Activated naive CD4-positive, alpha-beta T cell treated with anti-CD3 and anti-CD28 coated beads, Interleukin-2, amount 10 ng/mL, durations not matched to agents 7 days and 5 days (primary cell): Measurements from ENCODE around the gene ABI3BP.

Source experiments
- CTCF ChIA-PET: fragments of 350-600 bp; sonication (Branson Sonifier 250); formaldehyde crosslinking; loops from one replicate; lab custom pipeline; 2021; ENCODE audit warnings: antibody characterized with exemption; lab: Charles Lee
- DNase-seq: peaks from one replicate; pipeline ENCODE4 v3.0.0-alpha.2; 2020
- H3K27ac Mint-ChIP-seq: one replicate; pipeline ENCODE4 v1.8.0; 2021; ENCODE audit warnings: mild to moderate bottlenecking, moderate library complexity, mixed read lengths
- H3K27me3 Mint-ChIP-seq: one replicate; pipeline ENCODE4 v1.8.0; 2021; ENCODE audit warnings: mild to moderate bottlenecking, mixed read lengths
- H3K36me3 Mint-ChIP-seq: one replicate; pipeline ENCODE4 v1.8.0; 2021; ENCODE audit warnings: mixed read lengths
- H3K4me1 Mint-ChIP-seq: one replicate; pipeline ENCODE4 v1.8.0; 2021; ENCODE audit warnings: mixed read lengths
- H3K4me3 Mint-ChIP-seq: one replicate; pipeline ENCODE4 v1.8.0; 2021; ENCODE audit warnings: mild to moderate bottlenecking, moderate library complexity, mixed read lengths
- H3K9me3 Mint-ChIP-seq: one replicate; pipeline ENCODE4 v1.8.0; 2021; ENCODE audit warnings: mixed read lengths

ABI3BP gene

DNA sequence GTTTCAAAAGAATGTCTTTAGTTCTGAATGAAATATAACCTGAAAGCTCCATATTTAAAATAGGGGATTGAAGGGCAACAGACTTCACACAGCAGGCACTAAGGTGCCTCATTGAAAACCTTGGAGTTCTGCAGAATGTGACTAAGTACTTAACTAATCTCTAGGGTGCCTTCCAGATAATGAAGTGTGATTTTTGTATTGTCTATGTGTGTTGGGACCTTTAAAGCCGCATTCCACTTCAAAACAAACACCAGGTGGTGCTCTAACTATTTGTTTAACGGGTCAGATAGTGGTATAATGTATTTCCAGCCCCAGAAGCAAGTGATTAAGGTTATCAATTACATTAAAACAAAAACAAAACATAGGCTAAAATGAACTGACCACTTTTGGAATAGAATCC, 255.9 kb downstream of the ABI3BP start:
- no peak overlapping the region for H3K4me3 Mint-ChIP-seq
- CTCF ChIA-PET = interaction anchor here (0.6 to 1.7 kb wide), 6 partner anchors 12 to 275 kb away, joined by 3 to 7 read pairs (median 4); no protein-coding TSS in a partner anchor
- H3K4me1 Mint-ChIP-seq = peaks cover 2% of the 10 kb centered on the region
- DNase-seq = no peak
- peaks cover 46% of the 10 kb centered on the region for H3K36me3 Mint-ChIP-seq
- no peaks in the 10 kb centered on the region for H3K27me3 Mint-ChIP-seq
- no peaks in the 10 kb centered on the region for H3K9me3 Mint-ChIP-seq
- no peak overlapping the region for H3K27ac Mint-ChIP-seq

DNA sequence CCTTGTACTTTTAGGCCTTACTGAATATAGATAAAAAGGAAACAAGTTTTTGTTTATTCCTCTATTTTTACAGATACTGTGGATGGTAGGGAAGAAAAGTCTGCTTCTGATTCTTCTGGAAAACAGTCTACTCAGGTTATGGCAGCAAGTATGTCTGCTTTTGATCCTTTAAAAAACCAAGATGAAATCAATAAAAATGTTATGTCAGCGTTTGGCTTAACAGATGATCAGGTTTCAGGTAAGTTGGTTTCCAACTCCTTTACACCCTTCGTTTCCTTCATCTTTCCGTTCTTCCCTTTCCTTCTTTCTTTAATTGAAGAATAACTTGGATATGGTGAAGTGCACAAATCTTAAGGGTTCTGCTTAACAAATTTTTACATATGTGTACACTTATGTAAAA, 260.8 kb downstream of the ABI3BP start:
- DNase-seq = no peak
- CTCF ChIA-PET = no interaction called here
- Mint-ChIP-seq H3K36me3 (peaks cover 52% of the 10 kb centered on the region), H3K4me1 (peaks cover 5% of the 10 kb centered on the region), H3K27me3 (no peaks in the 10 kb centered on the region), H3K9me3 (no peaks in the 10 kb centered on the region), H3K4me3 (no peak overlapping the region), H3K27ac (no peak overlapping the region)

DNA sequence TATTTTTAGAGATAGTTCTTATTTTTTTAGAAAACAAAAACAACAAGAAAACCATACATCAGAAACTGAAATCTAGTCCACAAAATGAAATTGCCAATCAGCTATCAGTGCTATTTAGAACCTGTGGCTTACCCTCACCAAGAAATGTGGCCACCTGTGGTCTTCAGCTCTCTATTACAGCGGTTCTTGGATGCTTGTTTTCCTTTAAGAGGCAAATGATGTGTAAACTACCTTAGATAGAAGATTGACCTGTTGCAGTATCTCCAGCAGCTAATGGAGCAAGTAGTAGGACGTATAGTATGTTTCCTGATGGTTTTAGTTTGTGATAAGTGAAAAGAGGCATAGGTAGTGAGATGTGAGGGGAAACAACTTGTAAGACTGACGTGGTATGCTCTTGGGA, 262.7 kb downstream of the ABI3BP start:
- H3K4me3 Mint-ChIP-seq = no peak overlapping the region
- H3K27ac Mint-ChIP-seq = no peak overlapping the region
- CTCF ChIA-PET = interaction anchor here (1.6 kb wide), 1 partner anchor 10 kb away, joined by 6 read pairs; no protein-coding TSS in a partner anchor
- DNase-seq = no peak
- peaks cover 49% of the 10 kb centered on the region for H3K36me3 Mint-ChIP-seq
- H3K4me1 Mint-ChIP-seq = peaks cover 15% of the 10 kb centered on the region
- H3K9me3 Mint-ChIP-seq = no peaks in the 10 kb centered on the region
- H3K27me3 Mint-ChIP-seq = no peaks in the 10 kb centered on the region

DNA sequence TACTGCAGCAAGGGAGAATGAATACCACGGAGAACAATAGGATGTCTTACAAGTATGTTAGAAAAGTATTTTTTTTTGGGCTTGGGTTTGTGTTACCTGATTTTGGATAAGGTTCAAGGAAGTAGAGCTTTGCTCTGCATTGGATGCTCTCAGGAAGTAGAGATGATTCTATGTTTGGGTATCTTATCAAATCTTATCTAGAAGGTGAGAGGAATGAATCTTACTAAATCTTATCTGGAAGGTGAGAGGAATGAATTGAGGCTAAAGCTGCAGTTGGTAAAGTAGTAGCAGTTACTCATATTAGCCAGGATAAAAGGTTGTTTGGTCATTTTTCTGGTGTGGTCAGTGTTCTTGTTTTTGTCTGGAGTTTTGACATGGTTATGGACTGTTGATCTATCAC, 266.5 kb downstream of the ABI3BP start:
- no peaks in the 10 kb centered on the region for H3K9me3 Mint-ChIP-seq
- H3K27ac Mint-ChIP-seq = no peak overlapping the region
- no peaks in the 10 kb centered on the region for H3K27me3 Mint-ChIP-seq
- DNase-seq = no peak
- H3K4me1 Mint-ChIP-seq = peaks cover 13% of the 10 kb centered on the region
- no peak overlapping the region for H3K4me3 Mint-ChIP-seq
- peaks cover 44% of the 10 kb centered on the region for H3K36me3 Mint-ChIP-seq
- CTCF ChIA-PET = interaction anchor here (0.9 to 1.4 kb wide), 2 partner anchors 8 to 16 kb away, joined by 3 read pairs; no protein-coding TSS in a partner anchor

DNA sequence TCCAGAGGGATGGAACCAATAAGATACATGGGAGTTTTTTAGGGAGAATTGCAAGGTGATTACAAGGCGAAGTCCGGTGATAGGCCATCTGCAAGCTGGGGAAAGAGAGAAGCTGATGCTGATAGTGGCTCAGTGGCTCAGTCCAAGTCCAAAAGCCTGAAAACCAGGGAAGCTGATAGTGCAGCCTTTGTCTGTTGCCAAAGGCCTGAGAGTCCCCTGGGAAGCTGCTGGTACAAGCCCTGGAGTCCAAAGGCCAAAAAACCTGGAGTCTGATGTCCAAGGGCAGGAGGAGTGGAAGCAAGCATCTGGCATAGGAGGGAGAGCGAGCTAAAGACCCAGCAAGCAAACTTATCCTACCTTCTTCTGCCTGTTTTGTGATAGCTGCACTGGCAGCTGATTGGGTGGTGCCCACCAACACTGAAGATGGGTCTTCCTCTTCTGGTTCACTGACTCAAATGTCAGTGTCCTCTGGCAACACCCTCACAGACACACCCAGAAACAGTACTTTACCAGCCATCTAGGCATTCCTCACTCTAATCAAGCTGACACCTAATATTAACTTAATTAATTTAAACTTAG, 267.2 kb downstream of the ABI3BP start:
- Mint-ChIP-seq H3K36me3 (peaks cover 50% of the 10 kb centered on the region), H3K27me3 (no peaks in the 10 kb centered on the region), H3K27ac (no peak overlapping the region), H3K4me1 (peaks cover 13% of the 10 kb centered on the region), H3K4me3 (no peak overlapping the region), H3K9me3 (no peaks in the 10 kb centered on the region)
- CTCF ChIA-PET = interaction anchor here (0.9 to 1.4 kb wide), 4 partner anchors 9 to 90 kb away, joined by 3 to 5 read pairs (median 3); no protein-coding TSS in a partner anchor
- no peak for DNase-seq

DNA sequence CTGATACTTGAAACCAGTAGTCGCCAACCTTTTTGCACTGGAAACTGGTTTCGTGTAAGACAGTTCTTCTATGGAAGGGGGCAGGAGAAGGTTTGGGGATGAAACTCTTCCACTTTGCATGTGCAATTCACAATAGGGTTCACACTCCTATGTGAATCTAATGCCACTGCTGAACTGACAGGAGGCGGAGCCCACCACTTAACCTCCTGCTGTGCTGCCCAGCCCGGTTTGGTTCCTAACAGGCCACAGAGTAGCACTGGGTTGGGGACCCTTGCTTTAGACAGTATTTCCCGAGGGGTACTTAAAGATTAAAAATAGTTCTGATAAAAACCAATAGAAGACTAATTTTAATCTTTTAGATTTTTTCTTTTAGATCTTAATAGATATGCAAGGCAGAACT, 272.8 kb downstream of the ABI3BP start:
- peaks cover 49% of the 10 kb centered on the region for H3K36me3 Mint-ChIP-seq
- no peak for DNase-seq

DNA sequence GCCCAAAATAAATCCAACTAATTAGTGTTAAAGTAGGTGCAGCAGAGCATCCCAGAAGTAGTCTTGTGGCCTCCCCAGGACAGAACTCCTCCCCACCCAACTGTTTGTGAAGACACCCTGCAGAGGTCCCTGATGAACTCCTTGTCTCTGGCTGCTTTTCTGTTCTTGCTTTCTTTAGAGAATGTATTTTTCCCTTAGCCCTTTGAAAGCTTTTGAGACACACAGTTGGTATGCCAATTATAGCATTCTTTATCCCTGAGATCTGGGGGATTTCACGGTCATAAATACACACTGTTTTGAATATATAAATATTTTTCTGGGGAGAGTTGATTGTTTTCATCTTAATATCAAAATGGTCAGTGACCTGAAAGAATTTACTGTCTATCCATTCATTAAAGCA, 274.1 kb downstream of the ABI3BP start:
- Mint-ChIP-seq H3K4me1 (peaks cover 31% of the 10 kb centered on the region), H3K27ac (no peak overlapping the region), H3K36me3 (peaks cover 57% of the 10 kb centered on the region), H3K27me3 (no peaks in the 10 kb centered on the region), H3K9me3 (no peaks in the 10 kb centered on the region), H3K4me3 (no peak overlapping the region)
- CTCF ChIA-PET = interaction anchor here (1.2 kb wide), 1 partner anchor 9 kb away, joined by 5 read pairs; no protein-coding TSS in a partner anchor
- DNase-seq = no peak

More for the DNA sequence above, 272.8 kb downstream of the ABI3BP start:
- H3K27me3 Mint-ChIP-seq = no peaks in the 10 kb centered on the region
- H3K4me1 Mint-ChIP-seq = peaks cover 24% of the 10 kb centered on the region
- H3K4me3 Mint-ChIP-seq = no peak overlapping the region
- H3K27ac Mint-ChIP-seq = no peak overlapping the region
- CTCF ChIA-PET = no interaction called here
- no peaks in the 10 kb centered on the region for H3K9me3 Mint-ChIP-seq

DNA sequence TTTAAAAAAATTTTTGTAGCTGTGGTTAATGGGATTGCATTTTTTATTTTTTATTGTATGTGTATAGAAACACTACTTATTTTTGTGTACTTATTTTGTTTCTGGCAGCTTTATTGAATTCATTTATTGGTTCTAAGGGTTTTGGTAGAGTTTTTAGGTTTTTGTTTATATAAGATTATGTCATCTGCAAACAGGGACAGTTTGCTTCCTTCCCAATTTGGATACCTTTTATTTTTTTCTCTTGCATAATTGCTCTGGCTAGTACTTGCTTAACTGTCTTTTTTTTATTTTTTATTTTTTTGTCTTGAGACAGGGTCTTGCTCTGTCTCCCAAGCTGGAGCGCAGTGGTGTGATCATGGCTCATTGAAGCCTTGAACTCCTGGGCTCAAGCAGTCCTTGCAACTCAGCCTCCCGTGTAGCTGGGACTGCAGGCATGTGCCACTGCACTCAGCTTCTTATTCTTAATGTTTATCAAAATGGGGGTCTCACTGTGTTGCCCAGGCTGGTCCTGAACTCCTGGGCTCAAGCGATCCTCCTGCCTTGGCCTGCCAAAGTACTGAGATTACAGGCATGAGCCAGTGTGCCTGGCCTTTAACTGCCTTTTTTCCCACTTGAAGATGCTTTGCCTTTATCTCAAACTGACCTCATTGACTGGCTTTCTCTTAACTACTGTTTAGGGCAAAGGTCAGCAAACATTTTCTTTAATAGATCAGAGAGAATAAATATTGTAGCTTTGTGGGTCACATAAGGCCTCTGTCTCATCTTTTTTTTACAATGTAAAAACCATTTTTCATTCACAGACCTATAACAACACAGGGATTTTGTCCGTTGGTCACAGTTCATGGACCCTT, 275.4 kb downstream of the ABI3BP start:
- H3K36me3 Mint-ChIP-seq = peaks cover 63% of the 10 kb centered on the region
- no peak for DNase-seq
- no peak overlapping the region for H3K27ac Mint-ChIP-seq
- H3K4me3 Mint-ChIP-seq = no peak overlapping the region
- H3K4me1 Mint-ChIP-seq = peaks cover 37% of the 10 kb centered on the region
- CTCF ChIA-PET = interaction anchor here (0.9 kb wide), 1 partner anchor 255 kb away, joined by 5 read pairs; no protein-coding TSS in a partner anchor
- no peaks in the 10 kb centered on the region for H3K27me3 Mint-ChIP-seq
- H3K9me3 Mint-ChIP-seq = no peaks in the 10 kb centered on the region

DNA sequence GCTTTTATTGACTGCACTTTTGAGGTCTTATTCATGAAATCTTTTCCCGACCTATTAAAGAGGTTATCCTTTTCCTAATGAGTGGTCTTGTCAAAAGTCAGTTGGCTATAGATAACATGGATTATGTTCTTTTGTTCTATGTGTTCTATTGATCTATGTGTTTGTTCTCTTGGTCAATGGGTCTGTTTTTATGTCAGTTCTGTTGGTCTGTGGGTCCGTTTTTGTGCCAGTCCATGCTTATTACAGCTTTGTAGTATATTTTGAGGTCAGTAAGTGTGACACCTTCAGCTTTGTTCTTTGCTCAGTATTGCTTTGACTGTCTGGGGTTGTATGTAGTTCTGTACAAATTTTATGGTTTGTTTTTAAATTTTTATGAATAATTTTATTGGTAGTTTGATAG, 276.2 kb downstream of the ABI3BP start:
- CTCF ChIA-PET = interaction anchor here (0.9 kb wide), 1 partner anchor 254 kb away, joined by 5 read pairs; no protein-coding TSS in a partner anchor
- Mint-ChIP-seq H3K36me3 (peaks cover 63% of the 10 kb centered on the region), H3K4me1 (peaks cover 45% of the 10 kb centered on the region), H3K4me3 (no peak overlapping the region), H3K9me3 (no peaks in the 10 kb centered on the region), H3K27ac (no peak overlapping the region), H3K27me3 (no peaks in the 10 kb centered on the region)
- DNase-seq = no peak

DNA sequence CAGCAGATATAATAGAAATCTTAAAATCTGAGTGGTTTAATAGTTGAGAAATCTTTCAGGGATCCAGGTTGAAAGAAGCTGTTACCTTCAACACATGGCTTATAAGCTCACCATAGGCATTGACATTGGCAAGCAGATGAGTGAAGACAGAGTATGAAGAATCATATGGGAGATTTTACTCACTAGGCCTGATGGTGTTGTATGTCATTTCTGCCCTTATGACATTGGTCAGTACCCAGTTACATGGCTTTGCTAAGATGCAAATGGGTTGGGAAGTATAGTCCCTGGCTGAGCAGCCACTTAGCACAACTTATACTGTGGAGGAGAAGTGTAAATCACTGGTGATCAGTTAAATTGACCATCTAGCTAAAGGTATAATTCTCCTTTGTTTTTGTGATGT, 278.0 kb downstream of the ABI3BP start:
- no peaks in the 10 kb centered on the region for H3K27me3 Mint-ChIP-seq
- peaks cover 61% of the 10 kb centered on the region for H3K36me3 Mint-ChIP-seq
- peaks cover 60% of the 10 kb centered on the region for H3K4me1 Mint-ChIP-seq
- no peak for DNase-seq
- H3K27ac Mint-ChIP-seq = no peak overlapping the region
- H3K9me3 Mint-ChIP-seq = no peaks in the 10 kb centered on the region
- CTCF ChIA-PET = interaction anchor here (0.7 kb wide), 1 partner anchor 10 kb away, joined by 5 read pairs; no protein-coding TSS in a partner anchor
- H3K4me3 Mint-ChIP-seq = no peak overlapping the region

DNA sequence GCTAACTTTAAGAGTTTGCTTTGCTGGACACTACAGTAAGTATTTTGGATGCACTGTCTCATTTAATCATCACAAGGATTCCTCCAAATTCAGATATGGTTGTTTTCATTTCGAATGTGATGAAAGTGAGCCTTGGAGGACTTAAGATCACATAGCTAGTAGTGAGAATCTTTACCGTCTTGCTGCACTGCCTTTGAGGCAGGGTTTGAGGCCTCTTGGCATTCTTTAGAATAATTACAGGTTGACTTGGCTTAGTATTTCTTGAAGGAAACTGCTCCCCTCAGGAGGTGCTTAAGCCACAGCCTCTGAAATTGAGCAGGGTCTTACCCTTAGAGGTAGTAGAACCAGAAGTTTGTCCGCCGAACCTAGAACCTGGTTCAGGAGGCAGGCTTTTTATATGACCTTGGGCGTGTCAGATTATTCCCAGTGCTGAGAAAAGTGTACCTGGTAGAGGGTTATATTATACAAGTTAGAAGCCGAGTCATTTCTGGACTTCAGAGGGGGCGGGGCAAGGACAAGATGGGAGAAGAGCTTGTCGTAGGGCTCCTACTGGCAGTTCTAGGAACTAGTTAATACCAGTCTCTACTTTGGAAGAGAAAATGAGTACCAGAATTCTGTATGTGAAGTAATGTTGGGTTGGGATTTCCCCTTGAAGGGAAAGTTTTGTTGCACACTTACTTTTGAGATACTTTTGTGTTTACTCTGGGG, 282.8 kb downstream of the ABI3BP start:
- Mint-ChIP-seq H3K36me3 (peaks cover 43% of the 10 kb centered on the region), H3K27ac (peak overlapping the region; percentile 82), H3K9me3 (peaks cover 7% of the 10 kb centered on the region), H3K4me3 (peak overlapping the region; percentile 76), H3K4me1 (peaks cover 47% of the 10 kb centered on the region), H3K27me3 (peaks cover 7% of the 10 kb centered on the region)
- DNase-seq = peak; percentile 75
- CTCF ChIA-PET = interaction anchor here (0.6 to 2.5 kb wide), 19 partner anchors 9 to 893 kb away, joined by 3 to 7 read pairs (median 3); partner anchors contain the start of gene CMSS1

DNA sequence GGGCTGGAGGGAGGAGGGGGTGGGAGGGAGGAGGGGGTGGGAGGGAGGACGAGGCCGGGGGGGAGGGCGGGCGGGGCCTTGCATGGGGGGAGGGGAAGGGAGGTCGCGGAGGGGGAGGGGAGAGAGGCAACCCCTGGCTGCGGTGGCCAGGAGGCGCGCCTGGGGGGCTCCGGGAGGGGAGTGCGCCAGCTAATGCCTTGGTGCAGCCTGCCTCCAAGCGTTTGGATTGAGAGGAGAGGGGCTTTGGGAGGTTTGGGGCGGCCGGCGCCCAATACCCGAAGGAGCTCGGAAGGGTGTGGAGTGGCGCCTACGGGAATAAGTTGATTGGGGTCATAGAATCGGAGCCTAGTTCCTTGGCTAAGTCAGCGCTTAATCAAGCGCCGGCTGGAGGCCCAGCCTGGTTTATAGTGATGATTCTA, 283.4 kb downstream of the ABI3BP start:
- Mint-ChIP-seq H3K4me1 (peaks cover 42% of the 10 kb centered on the region), H3K36me3 (peaks cover 38% of the 10 kb centered on the region), H3K4me3 (peak overlapping the region; percentile 76), H3K27me3 (peaks cover 11% of the 10 kb centered on the region), H3K27ac (peak overlapping the region; percentile 82), H3K9me3 (peaks cover 7% of the 10 kb centered on the region)
- CTCF ChIA-PET = interaction anchor here (0.8 to 2.5 kb wide), 14 partner anchors 10 to 892 kb away, joined by 3 to 7 read pairs (median 3); partner anchors contain the start of gene CMSS1
- peak; percentile 61 for DNase-seq

DNA sequence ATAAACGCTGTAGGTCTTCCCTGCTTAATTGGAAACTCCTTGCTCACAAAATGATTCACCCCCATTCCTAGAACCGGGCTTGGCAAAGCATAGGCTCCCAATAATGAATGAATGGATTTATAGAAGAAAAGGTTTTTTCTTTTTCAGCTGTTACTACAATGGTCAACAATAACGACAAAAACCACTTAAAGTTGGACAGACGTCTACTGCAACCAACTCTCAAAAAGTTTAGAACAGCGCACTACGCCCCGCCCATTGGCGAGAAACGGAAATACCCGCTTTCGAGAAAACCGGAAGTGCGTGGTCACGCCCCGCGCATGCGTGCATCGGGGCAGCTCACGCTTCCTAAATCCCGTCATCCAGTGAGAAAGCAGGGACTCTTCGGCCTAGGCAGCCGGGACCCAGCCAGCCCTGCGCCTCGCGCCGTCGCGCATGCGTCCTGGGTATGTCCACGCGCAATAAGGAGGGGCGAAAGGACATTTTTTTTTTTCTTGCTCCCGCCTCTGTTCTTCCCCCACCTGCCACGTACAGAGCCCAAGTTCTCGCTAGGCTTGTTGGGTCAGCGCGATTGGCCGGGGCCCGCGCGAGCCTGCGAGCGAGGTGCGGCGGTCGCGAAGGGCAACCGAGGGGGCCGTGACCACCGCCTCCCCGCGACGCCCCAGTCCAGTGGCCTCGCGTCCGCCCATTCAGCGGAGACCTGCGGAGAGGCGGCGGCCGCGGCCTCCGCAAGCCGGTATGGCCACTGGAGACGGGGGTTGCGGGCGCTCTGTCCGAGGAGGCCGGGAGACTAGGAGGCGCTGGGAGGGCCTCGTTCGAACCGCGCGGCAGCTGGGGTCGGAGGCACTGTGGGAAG, 284.0 kb downstream of the ABI3BP start, which contains the start of gene TFG:
TSS of gene TFG (plus strand) at position 506 of the 853 bp plus-strand sequence. CDS start 4,192 bp downstream, outside the sequence.
- peak; percentile 98 for DNase-seq
- H3K27ac Mint-ChIP-seq = peak within 1 kb of the TSS; percentile 94
- peak within 1 kb of the TSS; percentile 76 for H3K4me3 Mint-ChIP-seq
- H3K9me3 Mint-ChIP-seq = peaks cover 7% of the 10 kb centered on the region
- H3K27me3 Mint-ChIP-seq = peaks cover 11% of the 10 kb centered on the region
- peaks cover 34% of the 10 kb centered on the region for H3K36me3 Mint-ChIP-seq
- CTCF ChIA-PET = interaction anchor here (0.7 to 2.5 kb wide), 8 partner anchors 17 to 892 kb away, joined by 3 to 7 read pairs (median 3); partner anchors contain the start of gene CMSS1
- H3K4me1 Mint-ChIP-seq = peaks cover 41% of the 10 kb centered on the region
